Lung (tissue), 12 donors: ENCODE results near the gene SLCO2B1. TPM values are rescaled to one million over a fixed set of nuclear protein-coding genes. Genes with fewer than 3 reads are reported as not detected.

Experiments
- ATAC-seq: fragments of 200-7000 bp; cut with Tn5 transposase; one replicate; pipeline ENCODE4 v1.9.1; 2020; ENCODE audit warnings: moderate number of reproducible peaks; ENCODE audit not compliant: insufficient read depth, low FRiP score
- DNase-seq, 3 donors: peaks; one replicate each; pipeline ENCODE4 v3.0.0-alpha.2; 2013 to 2017
- H3K27ac ChIP-seq, 2 donors: one replicate each; pipeline ENCODE4 v1.5.1; 2013; ENCODE audit warnings: mild to moderate bottlenecking in 2 of 2, moderate library complexity in 2 of 2, control low read depth in 1 of 2, inconsistent platforms in 1 of 2, low read depth in 1 of 2, low read length in 1 of 2
- H3K27me3 ChIP-seq, 3 donors: one replicate each; pipeline ENCODE4 v1.5.1; 2013; ENCODE audit warnings: low read length in 2 of 3; ENCODE audit not compliant: control insufficient read depth in 3 of 3, insufficient read depth in 3 of 3
- H3K36me3 ChIP-seq, 4 donors: one replicate each; pipeline ENCODE4 v1.5.1; 2013; ENCODE audit warnings: low read length in 4 of 4, mild to moderate bottlenecking in 1 of 4, moderate library complexity in 1 of 4; ENCODE audit not compliant: control insufficient read depth in 4 of 4, insufficient read depth in 4 of 4
- H3K4me1 ChIP-seq, 5 donors: one replicate each; pipeline ENCODE4 v1.5.1; 2013; ENCODE audit warnings: low read length in 5 of 5, mild to moderate bottlenecking in 2 of 5, moderate library complexity in 1 of 5; ENCODE audit not compliant: control insufficient read depth in 5 of 5, insufficient read depth in 5 of 5
- H3K4me3 ChIP-seq: one replicate; pipeline ENCODE4 v1.5.1; 2013; ENCODE audit warnings: mild to moderate bottlenecking, control low read depth, moderate library complexity
- H3K9ac ChIP-seq, 2 donors: one replicate each; pipeline ENCODE4 v1.5.1; 2013; ENCODE audit warnings: low read length in 2 of 2, control low read depth in 1 of 2; ENCODE audit not compliant: insufficient read depth in 1 of 2
- H3K9me3 ChIP-seq, 4 donors: one replicate each; pipeline ENCODE4 v1.5.1; 2013; ENCODE audit warnings: low read length in 3 of 4, mild to moderate bottlenecking in 1 of 4, moderate library complexity in 1 of 4; ENCODE audit not compliant: control insufficient read depth in 4 of 4, insufficient read depth in 3 of 4
- WGBS, 2 donors: extraction: QIAGEN DNeasy Blood & Tissue Kit; methylation state at CpG; one replicate each; pipeline ENCODE4 v1.1.7; 2013; 5-methylcytosine and 5-hydroxymethylcytosine counted together
- polyA plus RNA-seq, 2 donors: library from polyadenylated mRNA; stranded (reverse); fragments of 200-250 nt; gene quantifications; one replicate each; pipeline ENCODE4 v1.2.1, GENCODE V29; 2013
- total RNA-seq, 2 donors: library from RNA; depleted of rRNA in 1 of 2; stranded (reverse); fragments of >200 nt in 1 of 2; gene quantifications; one replicate each; pipeline ENCODE4 v1.2.1, GENCODE V29; 2014 to 2021
- TF ChIP-seq, protein P1 (sequence below): IDR thresholded peaks from 2 replicates; pipeline ENCODE4 v1.5.1; 2012; ENCODE audit warnings: mild to moderate bottlenecking; ENCODE audit errors: control extremely low read depth, extremely low read depth
- donor health status: control.
- donor health status: control.
- donor health status: Bipolar disorder and iron deficiency.
- donor health status: healthy.
- donor health status: DM: yes; HTN: yes; CAD: no.

SLCO2B1 gene
- total and polyA plus RNA-seq, 4 donors: 22.2 to 244 (median 55.2) TPM

DNA sequence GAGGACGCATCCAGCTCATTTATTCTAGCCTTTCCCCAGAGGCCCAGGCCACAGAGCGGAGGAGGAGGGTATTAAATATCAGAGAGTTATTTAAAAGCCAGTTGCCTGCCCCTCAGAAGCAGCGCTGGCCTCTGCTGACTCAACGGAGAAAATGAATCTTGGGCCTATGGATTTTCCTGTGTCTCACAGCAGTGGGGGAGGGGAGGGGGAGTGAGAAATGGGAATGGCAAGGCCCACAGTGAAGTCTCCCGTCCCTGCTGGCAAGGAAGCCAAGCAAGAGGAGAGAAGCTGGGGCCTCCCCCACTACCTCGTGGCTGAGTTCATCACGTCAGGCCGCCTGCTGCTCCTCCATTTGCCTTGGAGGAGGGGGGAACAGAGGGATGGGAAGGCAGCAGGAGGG, 85.2 kb downstream of the SLCO2B1 start:
- Histone ChIP-seq H3K9me3 (peaks cover 0 to 2% (median 0%) of the 10 kb centered on the region in 4 donors), H3K27me3 (peaks cover 0 to 22% (median 9%) of the 10 kb centered on the region in 3 donors), H3K4me3 (no peak overlapping the region), H3K4me1 (peaks cover 0 to 2% (median 0%) of the 10 kb centered on the region in 5 donors), H3K27ac (no peak overlapping the region), H3K9ac (no peak overlapping the region), H3K36me3 (no peaks in the 10 kb centered on the region)
- TF ChIP-seq, protein P1, sequence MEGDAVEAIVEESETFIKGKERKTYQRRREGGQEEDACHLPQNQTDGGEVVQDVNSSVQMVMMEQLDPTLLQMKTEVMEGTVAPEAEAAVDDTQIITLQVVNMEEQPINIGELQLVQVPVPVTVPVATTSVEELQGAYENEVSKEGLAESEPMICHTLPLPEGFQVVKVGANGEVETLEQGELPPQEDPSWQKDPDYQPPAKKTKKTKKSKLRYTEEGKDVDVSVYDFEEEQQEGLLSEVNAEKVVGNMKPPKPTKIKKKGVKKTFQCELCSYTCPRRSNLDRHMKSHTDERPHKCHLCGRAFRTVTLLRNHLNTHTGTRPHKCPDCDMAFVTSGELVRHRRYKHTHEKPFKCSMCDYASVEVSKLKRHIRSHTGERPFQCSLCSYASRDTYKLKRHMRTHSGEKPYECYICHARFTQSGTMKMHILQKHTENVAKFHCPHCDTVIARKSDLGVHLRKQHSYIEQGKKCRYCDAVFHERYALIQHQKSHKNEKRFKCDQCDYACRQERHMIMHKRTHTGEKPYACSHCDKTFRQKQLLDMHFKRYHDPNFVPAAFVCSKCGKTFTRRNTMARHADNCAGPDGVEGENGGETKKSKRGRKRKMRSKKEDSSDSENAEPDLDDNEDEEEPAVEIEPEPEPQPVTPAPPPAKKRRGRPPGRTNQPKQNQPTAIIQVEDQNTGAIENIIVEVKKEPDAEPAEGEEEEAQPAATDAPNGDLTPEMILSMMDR: no peak
- ATAC-seq (no peak), DNase-seq (no peak)
- 54 to 57% methylated on average over 8 of the region's 8 CpGs for WGBS, 2 donors

DNA sequence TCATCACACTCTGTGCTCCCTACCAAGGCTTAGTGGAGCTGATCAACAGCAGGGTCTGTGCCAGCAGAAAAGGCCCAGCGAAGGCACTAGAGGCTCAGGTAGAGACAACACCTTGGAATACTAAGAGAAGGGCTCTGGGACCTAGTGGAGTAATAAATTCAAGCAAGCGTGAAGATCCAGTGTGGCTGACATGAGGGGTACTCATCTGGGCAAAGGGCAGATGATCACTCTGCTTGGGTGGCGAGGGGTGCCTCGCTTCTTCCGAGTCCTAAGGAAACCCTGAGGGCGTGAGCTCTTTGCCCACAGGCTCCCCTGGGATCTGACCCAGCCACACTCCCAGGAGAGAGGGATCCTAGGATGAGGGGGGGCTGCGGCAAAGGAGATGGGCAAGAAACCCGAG, 86.1 kb downstream of the SLCO2B1 start:
- Histone ChIP-seq H3K4me1 (peaks cover 0 to 6% (median 0%) of the 10 kb centered on the region in 5 donors), H3K27ac (no peak overlapping the region), H3K4me3 (no peak overlapping the region), H3K9ac (no peak overlapping the region), H3K27me3 (peaks cover 0 to 22% (median 9%) of the 10 kb centered on the region in 3 donors), H3K9me3 (peaks cover 0 to 2% (median 0%) of the 10 kb centered on the region in 4 donors), H3K36me3 (no peaks in the 10 kb centered on the region)
- WGBS, 2 donors: 85 to 91% methylated on average over 8 of the region's 8 CpGs
- ATAC-seq (no peak), DNase-seq (no peak)
- TF ChIP-seq, protein P1: no peak

DNA sequence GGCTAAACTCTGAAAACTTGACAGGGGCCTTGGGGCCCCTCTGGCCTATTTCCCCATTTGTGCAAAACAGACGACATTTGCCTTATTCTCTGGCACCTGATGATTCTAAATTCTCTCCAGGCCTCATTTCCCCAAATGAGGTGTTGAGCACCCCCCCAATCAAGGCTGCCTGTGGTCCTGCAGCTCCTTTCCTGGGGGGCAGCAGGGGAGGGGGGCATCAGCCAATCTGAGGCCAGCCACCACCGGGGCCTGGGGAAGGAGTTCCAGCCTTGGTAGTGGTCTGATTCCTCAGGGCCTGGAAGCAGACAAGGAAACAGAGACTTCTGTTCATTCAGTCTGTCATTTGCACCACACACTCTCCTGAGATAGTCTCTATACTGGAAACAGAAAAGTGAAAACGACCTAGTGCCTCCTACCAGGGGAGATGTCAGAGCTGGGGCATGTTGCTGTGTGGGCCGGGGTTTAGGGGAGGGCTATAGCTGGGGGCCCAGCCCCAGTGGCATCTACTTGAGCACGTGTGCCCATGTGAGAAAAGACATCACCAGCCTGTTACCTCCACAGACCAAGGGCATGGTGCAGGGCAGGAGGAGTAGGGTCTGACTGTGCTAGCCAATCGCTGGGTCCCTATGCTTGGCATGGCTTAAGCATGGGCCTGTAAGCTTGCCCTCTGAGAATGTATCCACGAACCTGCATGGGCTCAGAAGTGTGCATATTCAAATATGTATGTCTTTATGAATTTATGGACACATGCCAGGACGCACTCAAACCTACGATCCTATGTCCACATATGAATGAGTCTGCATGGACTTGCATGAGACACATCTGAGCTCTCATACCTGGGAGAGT, 87.9 kb downstream of the SLCO2B1 start:
- Histone ChIP-seq H3K4me3 (no peak overlapping the region), H3K27me3 (peaks cover 0 to 39% (median 25%) of the 10 kb centered on the region in 3 donors), H3K9me3 (peaks cover 0 to 2% (median 0%) of the 10 kb centered on the region in 4 donors), H3K36me3 (no peaks in the 10 kb centered on the region), H3K4me1 (peaks cover 0 to 6% (median 0%) of the 10 kb centered on the region in 5 donors), H3K27ac (no peak overlapping the region), H3K9ac (no peak overlapping the region)
- WGBS, 2 donors: 80 to 82% methylated on average over 9 of the region's 9 CpGs
- ATAC-seq (no peak), DNase-seq (no peak)
- TF ChIP-seq, protein P1: no peak
